ENCODE measurements around the gene LRCH4.

DNA sequence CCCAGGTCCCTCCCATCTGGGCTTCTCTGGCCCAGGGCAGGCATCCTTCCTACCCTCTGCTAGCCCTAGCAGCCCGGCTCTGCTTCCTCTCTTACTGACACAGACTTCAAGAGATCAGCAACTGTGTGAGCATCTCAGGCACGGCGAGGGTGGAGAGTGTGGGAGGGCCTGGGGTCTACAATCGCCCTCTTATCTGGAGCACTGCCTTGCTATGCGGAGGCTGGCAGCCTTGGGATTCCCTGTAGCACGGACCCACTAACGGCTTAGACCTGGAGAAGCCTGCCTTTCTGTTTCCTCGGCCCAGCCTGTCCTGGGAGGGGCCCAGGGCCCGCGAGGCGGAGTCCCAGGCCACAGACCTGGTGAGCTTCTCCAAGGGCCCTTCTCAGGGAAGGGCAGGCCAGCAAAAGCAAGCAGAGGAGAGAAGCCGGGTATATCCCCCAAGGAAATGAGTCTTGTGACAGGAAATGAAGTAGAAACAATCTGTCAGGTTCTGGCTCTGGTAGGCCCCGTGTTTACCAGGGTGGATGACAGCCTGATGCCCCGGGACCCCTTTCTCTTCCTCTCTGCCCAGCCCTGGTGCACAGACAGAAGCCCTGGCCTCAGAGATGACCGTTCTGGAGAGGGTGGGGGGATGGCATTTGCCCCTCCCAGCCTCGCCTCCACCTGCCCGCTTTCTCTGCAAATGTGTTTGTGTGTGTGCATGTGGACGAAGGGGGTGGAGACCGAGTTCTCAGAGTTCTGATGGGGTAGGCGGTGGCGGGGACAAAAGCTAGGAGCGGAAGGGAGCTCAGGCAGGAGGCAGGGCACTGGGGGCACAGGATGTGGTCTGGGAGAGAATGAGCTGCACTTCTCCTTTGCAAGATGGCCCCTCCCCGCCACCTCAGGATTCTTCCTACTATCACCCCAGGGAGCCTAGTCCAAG, 2.5 kb downstream of the LRCH4 start:
- no peak for TF ChIP-seq POLR2A (IDR thresholded peaks at IDR 0.05; ENCODE audit: low read depth, low read length)
- TF ChIP-seq POLR2AphosphoS5 (IDR thresholded peaks at IDR 0.05; ENCODE audit: low read depth, low read length), result no peak
- no peak for TF ChIP-seq TAF1 (IDR thresholded peaks at IDR 0.05; ENCODE audit: low read depth, low read length)
- TF ChIP-seq POU2F2 (IDR thresholded peaks at IDR 0.05; ENCODE audit: low read depth, low read length), result no peak
- no peak for TF ChIP-seq PAX5 (IDR thresholded peaks at IDR 0.05; ENCODE audit: insufficient read depth, low read length, severe bottlenecking)
